Activated CD4-positive, alpha-beta T cell treated with anti-CD3 and anti-CD28 coated beads, Interleukin-2, Interleukin-6, amounts not matched to agents 100 ng/mL and 50 ng/mL, durations not matched to agents 16 hours and 8 hours (primary cell): ENCODE data around the gene KCTD20.
"Not testable (repeated sequence)": the region's sequence is repeated elsewhere in the genome, so short reads cannot be mapped to it uniquely, and the experiment has no call there.

Source experiments
- DNase-seq: peaks from one replicate; pipeline ENCODE4 v3.0.0-alpha.2; 2020

The KCTD20 gene

DNA sequence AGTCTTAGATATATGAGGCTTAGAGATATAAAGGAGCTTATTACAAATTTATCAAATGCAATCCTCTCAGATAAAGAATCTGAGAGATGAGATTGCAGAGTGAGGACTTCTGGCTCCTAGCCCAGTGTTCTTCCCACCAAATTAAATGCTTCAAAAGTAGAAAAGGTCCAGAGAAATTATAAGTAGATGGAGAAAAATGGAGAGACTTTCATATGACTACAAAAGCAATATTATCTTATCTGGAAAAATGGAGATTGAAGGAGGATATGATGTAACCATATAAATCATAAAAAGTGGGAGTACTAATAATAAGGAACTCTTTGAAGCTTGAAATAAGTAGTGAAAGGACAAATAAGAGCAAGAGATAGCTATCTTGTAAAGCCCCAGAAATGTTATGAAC lies 2.8 kb downstream of the KCTD20 start:
- no peak for DNase-seq

DNA sequence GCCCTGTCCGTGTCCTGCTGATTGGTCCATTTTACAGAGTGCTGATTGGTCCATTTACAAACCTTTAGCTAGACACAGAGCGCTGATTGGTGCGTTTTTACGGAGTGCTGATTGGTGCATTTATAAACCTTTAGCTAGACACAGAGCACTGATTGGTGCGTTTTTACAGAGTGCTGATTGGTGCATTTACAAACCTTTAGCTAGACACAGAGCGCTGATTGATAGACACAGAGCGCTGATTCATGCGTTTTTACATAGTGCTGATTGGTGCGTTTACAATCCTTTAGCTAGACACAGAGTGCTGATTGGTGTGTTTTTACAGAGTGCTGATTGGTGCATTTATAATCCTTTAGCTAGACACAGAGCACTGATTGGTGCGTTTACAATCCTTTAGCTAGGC lies 6.4 kb downstream of the KCTD20 start:
- not testable (repeated sequence) for DNase-seq

DNA sequence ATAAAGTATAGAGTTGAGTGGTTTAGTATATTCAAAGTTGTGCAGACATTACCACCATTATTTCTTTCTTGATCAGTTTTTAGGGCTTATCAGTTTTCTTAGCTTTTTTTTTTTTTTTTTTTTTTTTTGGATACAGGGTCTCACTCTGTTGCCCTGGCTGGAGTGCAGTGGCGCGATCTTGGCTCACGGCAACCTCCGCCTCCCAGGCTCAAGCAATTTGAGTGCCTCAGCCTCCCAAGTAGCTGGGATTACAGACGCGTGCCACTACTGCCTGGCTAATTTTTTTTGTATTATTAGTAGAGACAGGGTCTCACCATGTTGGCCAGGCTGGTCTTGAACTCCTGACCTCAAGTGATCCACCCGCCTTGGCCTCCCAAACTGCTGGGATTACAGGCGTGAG lies 10.1 kb downstream of the KCTD20 start:
- not testable (repeated sequence) for DNase-seq

DNA sequence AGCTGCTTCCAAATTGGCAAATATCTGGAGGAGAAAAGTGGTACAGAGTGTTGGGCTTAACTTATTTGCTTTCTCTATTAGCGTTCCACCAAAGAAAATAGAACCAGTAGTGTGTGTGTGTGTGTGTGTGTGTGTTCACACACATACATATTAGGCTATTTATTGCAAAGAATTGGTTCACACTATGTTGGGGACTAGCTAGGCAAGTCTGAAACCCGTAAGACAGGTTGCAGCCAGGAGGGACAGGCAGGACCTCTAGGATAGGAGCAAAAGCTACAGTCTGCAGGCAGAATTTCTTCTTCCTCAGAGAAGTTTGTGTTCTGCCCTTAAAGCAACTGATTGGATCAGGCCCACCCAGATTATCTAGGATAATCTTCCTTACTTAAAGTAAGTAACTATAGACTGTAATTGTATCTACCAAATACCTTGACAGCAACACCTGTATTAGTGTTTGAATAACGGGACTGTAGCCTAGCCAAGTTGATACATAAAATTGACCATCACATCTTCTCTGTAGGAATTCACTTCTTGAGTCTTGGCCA lies 12.8 kb downstream of the KCTD20 start:
- DNase-seq = no peak

DNA sequence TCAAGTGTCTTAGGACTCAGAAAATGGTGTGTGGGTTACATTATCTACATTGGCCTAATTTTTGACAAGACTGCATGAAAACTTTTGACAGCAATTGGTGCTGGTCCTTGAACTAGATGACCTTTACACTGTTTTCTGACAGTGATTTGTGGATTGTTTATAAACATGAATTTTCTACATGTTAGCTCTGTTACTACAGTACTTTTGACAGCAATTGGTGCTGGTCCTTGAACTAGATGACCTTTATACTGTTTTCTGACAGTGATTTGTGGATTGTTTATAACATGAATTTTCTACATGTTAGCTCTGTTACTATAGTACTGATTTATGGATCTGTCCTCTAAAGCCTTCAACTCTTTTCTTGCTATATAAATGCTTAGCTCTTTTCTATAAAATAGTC lies 16.7 kb downstream of the KCTD20 start:
- no peak for DNase-seq

DNA sequence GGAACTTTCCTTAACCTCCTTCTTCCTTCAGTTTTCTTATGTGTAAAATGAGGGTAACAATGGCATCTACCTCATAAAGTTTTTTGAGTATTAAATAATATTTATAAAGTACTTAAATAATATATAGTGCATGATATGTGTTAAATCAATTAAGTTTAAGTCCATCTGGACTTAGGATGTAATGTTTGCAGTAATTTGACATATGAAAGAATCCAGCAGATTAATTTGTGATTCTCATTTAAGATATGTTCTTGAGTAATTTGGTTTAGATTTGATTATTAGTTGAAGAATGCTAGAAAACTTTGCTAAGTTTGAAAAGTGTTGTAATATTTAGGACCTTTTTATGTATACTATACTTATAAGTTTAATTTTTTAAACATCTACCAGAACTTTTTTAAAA lies 18.1 kb downstream of the KCTD20 start:
- no peak for DNase-seq

DNA sequence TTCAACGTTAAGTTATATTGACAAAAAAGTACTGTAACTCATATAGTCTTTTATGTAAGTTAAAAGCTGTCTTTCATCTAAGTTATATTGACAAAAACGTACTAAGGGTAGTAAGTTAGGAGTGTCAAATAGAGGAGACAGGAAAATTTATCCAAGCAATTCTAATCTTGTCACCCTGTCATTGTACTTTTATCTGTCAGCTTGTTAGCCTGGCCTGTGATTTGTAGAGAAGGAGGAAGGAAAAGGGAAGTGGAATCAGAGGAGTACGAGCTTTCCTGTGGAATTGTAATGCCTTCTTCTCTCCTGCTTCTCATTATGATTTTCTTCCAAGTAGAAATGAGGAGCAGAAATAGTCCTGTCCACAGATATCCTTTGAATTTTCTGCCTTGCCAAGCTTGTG lies 18.8 kb downstream of the KCTD20 start:
- DNase-seq = no peak

DNA sequence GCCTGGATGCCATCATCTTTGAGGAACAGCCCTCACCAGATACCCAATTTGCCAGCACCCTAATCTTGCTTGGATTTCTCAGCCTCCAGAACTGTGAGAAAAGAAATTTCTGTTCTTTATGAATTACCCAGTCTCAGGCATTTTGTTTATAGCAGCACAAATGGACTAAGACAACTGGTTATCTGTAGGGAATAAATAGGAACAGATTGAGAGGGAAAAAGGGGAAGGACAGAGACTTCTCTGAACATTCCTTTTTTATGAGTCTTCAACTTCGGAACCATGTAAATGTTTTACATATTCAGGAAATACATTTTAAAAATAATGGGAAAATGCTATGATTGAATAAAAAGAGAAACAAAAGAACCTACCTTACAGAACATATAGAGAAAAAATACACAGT lies 20.9 kb downstream of the KCTD20 start:
- no peak for DNase-seq

DNA sequence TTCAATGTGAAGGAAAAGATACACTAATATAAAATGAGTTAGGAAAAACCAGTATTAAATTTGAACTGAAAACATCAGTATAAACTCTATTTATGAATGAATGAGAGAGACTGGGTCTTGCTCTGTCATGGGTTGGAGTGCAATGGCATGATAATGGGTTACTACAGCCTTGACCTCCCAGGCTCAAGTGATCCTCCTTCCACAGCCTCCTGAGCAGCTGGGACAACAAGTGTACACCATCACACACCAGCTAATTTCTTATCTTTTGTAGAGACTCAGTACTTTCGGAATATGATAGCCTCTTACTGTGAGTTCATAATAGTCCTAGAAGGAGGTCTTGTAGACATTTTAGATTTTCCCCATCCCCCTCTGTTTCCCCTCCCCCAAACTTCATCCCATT lies 21.4 kb downstream of the KCTD20 start:
- no peak for DNase-seq

DNA sequence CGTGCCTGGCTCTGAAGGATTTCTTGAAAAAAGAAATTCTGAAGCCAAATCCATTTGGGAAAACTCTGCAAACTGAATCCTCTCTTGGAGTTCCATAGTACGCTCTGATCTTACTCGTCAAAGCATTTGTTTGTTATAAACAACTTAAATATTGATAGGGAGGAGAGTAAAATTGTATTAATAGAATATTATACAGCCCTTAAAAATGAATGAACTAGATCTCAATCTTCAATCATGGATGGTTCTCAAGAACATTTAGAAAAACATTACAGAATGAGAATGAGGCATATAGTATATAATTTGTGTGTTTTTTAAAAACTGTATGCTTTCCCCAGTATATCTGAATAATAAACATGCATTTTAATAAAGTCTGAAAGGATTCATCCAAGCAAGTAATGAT lies 24.8 kb downstream of the KCTD20 start:
- no peak for DNase-seq

DNA sequence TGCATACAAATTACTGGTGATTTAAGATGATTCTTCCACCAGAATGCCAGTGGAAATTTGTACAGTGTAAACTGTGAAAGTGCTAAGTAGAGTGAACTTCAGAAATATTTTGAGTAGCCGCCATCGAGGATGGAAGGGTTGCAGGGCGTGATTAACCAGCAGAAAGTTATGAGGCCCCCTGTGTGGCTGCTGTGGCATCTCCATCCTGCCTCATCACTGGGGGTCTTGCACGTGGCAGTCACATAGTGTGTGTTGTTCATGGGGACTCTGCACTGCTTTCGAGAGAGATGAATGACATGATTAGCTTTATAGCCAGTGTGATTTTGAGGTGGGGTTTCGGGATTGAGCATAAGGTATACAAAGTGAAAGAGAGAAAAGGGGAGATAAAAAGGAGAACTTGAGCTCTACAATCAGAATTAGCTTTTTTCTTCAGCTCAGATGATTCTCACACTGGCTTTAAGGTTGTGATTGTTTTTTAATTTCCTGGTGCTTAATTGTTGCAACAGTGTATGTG lies 26.4 kb downstream of the KCTD20 start:
- DNase-seq = no peak

DNA sequence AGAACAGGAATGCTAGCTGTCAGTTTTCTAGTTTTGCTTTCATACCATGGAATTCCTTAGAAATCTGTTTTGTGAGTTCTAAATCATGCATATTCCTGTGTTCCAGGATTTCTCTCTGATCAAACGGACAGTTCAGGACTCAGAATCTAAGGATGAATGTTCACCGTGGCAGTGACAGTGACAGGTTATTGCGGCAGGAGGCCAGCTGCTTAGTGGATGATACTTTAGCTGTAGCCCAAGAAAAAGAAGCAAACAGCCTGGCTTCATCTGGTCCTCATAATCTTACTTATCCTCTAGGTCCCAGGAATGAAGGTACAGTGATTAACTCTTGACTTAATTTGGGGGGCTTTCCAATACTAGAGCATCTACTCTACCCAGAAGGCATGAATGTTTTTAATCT lies 27.1 kb downstream of the KCTD20 start:
- no peak for DNase-seq

DNA sequence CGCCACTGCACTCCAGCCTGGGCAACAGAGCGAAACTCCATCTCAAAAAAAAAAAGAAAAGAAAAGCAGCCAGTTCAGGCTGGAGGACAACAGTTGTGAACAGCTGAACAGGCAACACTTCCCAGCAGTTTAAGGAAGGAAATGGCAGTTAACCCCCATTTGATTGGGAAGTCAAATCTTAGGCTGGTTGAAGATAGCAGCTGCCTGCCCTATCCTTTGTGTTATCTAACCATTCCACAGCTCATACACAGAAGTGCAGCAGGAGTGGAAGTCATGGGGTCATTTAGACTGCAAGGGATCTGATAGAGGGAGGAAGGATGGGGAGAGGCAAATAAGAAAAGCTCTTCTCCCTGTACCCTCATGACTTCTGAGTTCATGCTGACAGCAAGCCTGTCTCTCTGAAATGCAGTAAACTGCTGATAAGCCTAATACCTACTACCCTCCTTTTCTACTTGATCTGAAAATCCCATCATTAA lies 35.3 kb downstream of the KCTD20 start:
- DNase-seq = no peak

DNA sequence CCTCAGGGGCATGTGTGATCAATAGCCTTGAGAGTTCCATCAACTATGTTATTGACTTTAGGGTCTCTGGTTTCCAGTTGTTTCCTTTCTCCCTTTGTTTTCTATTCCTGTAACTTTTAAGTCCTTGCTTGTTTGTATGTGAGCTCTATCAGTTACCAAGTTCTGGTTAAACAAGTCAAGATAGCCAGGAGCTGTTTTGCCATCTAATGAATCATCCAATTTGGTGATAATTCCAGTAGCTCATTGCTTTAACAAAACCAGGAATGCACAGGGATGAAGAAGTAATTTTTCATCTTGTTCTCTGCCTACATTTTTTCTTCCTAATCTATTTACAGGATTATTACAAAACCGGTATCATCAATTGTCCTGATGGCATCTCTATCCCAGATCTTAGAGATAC lies 36.5 kb downstream of the KCTD20 start:
- DNase-seq = no peak

DNA sequence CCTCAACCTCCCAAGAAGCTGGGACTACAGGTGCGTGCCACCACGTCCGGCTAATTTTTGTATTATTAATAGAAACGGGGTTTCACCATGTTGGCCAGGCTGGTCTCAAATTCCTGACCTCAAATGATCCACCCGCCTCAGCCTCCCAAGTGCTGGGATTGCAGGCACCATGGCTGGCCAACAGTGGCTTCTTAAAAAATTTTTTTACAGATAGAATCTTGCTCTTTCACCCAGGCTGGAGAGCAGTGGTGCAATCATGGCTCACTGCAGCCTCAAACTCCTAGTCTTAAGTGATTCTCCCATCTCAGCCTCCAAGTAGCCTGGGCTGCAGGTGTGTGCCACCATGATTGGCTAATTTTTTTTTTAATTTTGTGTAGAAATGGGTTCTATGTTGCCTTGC lies 40.5 kb downstream of the KCTD20 start:
- not testable (repeated sequence) for DNase-seq

DNA sequence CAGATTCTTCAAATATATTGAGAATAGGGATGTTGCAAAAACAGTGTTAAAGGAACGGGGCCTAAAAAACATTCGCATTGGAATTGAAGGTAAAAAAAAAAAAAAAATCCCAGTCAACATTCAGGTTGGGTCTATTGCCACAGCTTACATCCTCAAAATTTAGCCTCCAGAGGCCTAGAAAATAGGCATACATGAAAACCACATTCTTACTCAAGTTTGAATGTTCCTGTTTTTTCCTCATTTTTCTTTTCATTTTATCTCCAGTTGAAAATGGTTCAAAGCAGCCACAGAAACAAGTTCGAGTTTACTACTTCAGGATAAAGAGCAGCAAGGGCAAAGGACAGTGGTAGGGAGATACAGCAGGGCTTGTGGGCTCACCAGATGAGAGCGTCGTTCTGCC lies 41.9 kb downstream of the KCTD20 start:
- DNase-seq = no peak

DNA sequence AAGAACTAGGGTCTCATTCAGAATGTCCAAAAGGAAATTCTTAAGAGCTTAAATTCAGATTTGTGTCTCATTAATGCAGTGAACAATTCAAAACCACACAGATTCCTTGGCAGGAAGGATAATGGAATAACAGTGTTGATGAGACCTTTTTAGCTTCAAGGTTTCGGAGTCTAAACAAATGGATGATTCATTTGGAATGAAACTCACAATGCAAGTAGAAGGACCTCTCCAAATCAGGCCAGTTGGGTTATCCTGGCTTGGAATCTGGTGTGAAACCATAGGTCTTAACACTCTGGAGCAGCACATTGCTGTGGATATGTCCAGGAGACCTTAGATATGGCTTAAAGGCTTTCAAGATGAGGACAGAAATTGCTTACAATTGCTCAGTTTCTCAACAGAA lies 44.9 kb downstream of the KCTD20 start:
- DNase-seq = no peak

DNA sequence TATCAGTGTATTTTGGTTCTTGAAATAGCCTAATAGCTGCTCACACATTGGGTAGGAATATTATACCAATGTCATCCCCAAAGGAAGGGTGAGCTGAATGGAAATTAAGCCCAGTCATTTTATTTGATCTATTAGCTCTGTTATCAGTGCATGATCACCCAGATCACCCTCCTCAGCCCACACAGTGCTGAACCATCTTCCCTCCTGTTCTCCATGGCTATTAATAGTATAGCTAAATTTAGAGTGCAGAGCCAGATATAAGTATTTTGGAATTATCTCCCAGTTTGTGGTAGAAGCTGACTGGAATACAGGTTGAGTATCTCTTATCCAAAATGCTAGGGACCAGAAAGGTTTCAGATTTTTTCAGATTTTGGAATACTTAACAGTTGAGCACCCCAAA lies 45.4 kb downstream of the KCTD20 start:
- DNase-seq = no peak

DNA sequence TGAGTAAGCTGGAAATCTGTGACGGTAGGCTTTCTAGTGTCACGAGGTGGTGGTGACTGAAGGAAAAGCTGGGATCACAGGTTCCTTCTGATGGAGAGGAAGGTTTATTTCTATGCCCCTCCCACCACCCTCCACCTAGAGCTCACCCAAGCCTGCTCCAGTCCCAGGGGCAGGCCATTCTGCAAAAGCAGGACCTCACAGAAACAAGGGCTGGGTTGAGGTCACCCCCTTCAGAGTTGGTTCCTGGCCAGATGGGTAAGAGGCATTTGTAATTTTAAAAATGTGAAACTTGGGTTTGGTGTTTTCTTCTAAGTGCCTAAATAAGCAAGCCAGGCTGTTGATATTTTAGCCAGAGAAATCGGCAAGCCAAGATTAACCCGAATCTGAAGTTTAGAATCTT lies 46.6 kb downstream of the KCTD20 start:
- DNase-seq = no peak

DNA sequence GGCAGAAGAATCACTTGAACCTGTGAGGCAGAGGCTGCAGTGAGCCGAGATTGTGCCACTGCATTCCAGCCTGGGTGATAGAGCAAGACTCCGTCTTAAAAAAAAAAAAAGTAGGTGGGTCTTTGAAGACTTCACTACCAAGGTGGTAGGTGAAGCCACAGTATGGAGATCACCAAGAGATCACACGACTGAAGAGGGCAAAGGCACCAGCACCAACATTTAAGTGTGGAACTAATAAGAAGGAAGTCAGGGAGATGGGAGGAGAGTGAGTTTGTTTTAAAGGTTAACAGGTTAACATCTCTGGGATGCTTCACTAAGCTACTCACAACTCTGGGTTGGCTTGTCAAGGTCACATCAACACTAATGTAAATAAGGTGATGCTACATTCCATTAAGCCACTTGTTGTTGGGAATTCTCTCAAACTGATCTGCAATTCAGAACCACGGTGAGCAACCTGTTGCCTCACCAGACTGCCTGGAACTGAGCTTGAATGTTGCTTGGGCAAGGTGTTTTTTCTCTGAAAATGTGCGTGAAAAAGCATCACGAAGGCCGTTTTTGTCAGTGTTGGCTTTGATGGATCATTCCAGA lies 48.7 kb downstream of the KCTD20 start:
- no peak for DNase-seq

DNA sequence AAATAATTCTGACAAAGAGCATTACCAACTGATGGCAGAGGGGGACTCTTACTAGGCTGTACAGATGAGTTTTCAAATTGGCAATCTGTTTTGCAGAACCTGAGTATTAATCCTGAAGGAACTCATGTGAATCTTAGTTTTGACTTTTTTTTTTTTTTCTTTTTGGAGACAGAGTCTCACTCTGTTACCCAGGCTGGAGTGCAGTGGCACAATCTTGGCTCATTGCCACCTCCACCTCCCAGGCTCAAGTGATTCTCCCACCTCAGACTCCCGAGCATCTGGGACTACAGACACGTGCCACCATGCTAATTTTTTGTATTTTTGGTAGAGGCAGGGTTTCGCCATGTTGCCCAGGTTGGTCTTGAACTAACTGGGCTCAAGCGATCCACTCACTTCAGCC lies 49.3 kb downstream of the KCTD20 start:
- DNase-seq = no peak

DNA sequence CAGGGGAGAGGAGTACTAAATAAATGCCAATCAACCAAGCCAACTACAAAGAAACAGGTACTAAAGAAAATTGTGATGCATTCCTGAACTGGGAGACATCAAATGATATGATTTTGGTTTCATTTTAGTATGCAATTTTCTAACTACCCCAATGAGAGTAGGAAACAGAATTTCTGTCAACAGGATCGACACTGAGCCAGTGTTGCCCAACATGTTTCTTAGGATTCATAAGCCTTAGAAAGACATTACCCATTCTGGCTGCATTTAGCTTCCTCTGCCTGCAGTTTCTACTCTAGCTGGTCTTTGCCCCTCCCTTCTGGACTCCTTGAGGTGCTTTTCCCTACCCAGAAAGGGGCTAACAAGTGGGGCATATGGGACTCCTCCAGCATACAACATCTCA lies 49.8 kb downstream of the KCTD20 start:
- DNase-seq = no peak

DNA sequence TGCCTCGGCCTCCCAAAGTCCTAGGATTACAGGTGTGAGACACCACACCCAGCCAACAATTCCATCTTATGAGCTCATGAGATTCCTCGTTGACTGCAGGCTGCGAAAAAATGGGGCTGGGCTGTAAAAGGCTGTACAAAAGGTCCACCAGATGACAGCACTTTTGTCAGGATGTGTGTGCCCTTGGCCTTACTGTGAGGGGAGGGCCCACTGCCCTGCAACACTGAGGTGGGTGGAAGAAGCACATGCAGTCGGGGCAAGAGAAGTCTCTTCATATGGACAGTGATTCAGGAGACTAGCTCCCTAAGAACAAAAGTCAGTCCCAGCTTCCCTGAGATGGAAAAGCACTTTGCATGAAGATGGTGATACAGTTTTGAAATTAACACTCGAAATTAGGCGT lies 50.5 kb downstream of the KCTD20 start:
- no peak for DNase-seq

DNA sequence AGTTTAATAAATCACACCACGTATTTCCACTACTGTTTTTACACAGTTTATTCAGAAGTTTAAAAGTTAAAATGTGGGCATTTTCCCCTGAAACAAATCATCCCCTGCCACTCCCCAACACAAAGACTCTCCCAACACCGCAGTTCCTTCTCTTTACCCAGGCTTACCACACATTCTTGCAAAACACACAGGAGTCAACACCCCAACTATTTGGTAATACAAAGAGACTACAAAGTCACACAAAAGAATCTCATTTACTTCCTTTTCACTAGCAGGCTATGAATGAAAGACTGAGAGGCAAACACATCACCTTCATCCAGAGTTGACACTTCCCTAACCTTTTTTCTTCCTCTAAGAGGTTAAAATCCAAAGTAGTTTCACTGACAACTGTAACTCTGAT lies 51.1 kb downstream of the KCTD20 start:
- no peak for DNase-seq

DNA sequence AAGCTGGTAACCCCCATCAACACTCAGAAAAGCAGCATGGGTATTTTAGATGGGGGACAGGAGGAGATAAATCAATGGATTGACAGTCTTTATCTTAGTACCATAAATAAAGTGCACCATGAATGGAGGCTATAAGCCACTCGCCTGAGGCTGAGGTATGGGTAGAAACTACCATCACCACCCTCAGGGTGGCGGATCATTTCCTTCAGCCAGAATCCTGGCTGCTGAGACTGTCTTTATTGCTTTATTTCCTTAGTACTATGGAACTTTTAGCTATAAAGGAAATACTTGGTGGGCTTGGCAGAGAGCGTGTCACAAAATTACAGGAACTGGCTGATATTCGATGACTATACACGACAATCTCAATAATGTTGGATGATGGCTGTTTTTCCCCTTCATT lies 52.3 kb downstream of the KCTD20 start:
- no peak for DNase-seq
